Activated CD8-positive, alpha-beta memory T cell treated with anti-CD3 and anti-CD28 coated beads, Interleukin-2, amount 50 U/mL, for 24 hours (primary cell): ENCODE data around the gene ACTR1A.
A peak's percentile ranks its signal among the peaks of the same experiment; 100 is the strongest.

Experiments used
- DNase-seq: peaks from one replicate; pipeline ENCODE4 v3.0.0-alpha.2; 2020; ENCODE audit errors: extremely low read depth

ACTR1A gene

DNA sequence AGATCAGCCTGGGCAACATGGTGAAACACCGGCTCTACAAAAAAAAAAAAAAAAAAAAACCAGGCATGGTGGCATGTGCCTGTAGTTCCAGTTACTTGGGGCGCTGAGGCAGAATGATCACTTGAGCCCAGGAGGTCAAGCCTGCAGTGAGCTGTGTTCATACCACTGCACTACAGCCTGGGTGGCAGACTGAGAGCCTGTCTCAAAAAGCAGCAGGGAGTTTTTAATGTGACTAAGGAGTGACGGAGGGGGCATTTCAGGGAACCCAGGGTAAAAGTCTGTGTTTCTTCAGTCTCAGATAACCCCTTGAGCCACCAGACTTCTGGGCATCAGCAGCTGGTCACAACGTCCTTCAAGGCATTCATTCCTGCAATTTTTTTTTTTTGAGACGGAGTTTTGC is 49.0 kb downstream of the ACTR1A start:
- DNase-seq: no peak

DNA sequence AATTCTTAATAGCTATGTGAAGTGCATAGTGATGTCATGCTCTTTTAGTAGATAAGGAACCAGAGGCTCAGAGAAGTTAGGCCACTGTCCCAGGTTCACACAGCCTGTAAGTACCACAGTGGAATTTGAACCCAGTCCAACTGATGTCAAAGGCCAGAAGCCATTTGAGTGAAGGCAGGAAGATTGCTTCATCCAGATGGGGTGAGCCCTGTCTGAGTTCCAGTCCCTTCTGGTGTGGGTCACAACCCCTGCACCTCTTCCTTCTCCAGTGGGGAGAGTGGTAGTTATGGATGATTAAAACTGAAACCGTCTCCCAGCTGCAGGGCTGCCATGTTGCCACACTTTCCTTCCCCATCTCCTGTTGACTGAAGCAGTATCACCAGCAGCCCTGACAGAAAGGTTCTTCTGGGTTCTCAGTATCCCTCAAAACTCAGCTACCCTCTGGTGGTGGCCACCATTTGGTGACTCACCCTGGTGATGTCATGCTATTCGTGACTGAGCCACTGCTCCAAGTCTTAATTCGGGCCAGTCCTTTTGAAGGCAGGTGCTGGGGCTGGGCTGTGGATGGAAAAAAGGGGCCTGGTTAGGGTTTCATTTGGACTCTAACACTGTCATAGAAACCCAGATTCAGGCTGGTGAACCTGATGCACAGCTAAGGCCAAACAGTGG is 49.7 kb downstream of the ACTR1A start:
- peak; percentile 35 for DNase-seq

DNA sequence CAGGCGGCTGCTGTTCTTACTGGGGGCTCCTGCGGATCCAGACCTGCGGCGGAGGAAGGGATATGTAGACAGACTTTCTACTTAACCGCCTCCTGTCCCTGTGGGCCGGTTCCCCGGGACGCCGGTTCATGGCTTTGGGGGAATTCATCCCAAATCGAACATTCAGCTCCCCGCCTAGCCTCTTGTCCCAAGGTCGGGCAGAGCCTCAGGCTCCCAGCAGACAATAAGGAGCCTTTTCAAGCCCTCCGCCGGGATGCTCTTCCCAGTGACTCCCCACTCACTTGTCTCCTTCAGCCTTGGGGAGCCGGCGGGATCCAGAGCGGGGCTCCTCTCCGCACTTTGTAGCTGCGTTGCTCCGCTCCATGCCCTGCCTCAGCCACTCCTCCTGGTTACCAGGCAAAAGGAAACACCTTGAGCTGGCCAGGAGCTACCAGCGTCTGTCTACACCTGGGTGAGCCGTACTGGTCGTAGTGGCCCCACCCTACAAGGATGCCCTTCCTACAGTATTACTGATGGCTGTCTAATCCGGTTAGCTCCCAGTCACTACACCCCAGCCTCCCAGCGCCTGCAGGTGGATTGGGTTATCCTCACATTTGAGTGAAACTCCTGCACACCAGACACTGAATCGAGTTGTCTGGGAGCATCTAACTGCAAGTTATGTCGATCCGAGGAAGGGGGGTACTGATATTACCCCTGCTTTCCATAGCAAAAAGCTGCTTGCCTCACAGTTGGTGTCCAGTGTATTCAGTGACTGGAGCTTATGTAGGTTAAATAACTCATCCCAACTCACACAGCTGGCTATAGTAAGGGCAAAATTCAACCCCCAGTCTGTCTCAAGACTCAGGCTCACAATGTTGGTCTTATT is 51.2 kb downstream of the ACTR1A start, which contains the start of gene C10orf95:
TSS of gene C10orf95 (minus strand) at position 439 of the 865 bp plus-strand sequence. CDS start 450 bp downstream, outside the sequence.
- DNase-seq: no peak

DNA sequence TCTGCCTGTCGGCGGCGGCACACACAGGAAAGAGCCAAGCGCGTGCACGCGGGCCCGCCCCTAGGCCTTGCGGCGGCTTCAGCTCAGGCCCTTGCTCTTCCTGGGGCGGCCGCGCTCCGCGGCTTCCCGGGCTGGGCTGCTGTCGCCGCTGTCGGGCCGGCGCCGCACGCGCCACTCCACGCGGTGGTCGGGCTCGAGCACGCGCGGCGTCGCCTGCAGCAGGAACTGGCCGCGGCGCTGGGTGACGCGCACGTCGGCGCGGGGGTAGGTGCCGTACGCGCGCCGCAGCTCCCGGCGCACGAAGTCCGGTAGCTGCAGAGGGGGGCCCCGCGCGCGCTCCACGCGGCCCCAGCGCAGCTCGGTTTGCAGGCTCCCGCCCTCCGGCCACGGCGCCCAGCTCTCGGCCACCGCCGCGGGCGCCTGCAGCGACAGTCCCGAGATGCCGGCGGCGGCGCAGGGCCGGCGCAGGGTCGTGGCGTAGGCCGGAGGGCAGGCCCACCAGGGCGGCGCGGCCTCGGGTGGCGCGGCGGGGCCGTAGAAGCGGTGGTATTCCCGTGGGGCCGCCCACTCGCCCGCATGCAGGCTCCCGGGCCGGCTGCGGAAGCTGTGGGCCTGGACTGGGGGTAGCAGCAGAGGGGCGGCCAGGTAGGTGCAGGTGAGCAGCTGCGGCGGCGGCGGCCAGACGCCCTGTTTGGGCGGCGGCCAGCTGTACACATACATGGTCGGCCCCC is 52.0 kb downstream of the ACTR1A start:
- DNase-seq: peak; percentile 44

DNA sequence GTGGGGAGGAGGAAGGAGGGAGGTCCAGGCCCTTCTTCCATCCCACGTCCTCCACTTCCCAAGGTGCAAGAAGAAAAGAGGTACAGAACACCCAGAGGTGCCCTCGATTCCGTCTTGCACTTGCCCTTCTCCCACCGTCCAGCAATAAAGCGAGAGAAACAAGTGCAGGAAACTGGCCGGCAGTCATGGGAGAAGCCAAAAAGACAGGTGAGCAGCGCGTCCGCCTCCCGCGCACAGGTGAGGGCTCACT is 52.5 kb downstream of the ACTR1A start:
- no peak for DNase-seq

DNA sequence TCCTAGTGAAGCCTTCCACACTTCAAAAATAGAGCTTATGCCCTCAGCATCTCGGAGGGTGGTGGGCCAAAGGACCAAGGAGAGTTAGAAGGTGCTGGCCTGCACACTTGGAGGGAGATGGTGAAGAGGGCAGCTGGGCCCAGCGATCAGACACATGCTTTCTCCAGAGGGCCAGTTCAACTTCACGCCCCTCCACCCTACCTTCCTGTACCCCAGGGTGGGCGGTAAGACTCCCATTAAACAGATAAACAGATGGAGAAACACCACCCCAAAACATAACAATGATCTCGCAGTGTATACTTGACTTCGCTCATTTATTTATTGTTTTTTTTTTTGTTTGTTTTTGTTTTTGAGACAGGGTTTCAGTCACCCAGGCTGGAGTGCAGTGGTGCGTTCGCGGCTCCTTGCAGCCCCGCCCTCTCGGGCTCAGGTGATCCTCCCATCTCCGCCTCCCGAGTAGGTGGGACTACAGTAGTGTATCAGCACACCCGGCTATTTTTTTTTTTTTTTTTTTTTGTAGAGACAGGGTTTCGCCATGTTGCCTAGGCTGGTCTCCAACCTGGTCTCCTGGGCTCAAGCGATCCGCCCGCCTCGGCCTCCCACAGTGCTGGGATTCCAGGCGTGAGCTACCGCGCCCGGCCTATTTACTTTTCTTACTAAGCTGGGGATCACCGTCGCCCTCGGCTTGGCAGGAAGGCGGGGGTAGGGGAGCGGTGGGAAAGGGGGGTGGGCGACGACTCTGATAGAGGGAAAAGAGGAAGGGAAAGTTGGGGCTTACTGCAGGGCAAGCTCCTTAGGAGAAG is 53.0 kb downstream of the ACTR1A start:
- peak; percentile 65 for DNase-seq

DNA sequence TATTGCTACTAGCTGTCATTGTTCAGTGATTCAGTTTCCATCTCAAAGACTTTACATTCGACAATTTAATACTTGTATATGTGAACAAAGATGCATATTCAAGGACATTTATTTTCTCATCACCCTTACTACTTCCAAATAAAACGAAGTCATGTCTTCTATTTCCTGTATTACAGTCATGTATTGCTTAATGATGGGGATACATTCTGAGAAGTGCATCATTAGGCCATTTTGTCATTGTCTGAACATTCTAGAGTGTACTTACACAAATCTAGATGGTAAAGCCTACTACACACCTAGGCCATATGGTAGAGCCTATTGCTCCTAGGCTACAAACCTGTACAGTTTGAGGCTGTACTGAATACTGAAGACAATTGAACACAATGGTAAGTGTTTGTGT is 57.7 kb downstream of the ACTR1A start:
- no peak for DNase-seq

DNA sequence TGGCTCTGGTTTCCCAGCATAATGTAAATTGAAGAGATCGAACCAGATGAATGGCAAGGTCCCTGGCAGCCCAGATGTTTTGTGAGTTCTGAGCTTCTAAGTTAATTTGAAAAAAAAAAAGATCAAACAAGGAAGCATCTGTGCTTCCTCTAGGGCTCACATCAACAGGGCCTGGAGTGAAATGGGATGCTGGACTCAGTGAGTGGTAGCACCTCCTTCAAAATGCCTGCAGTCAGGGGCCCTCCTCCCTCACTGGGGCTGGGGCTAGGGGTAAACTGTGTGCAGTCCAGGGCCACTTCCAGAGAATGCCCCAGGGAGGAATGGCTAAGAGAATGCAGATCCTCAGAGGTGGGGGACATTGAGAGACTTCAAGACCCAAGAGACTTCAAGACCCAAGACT is 64.1 kb downstream of the ACTR1A start:
- DNase-seq: no peak

DNA sequence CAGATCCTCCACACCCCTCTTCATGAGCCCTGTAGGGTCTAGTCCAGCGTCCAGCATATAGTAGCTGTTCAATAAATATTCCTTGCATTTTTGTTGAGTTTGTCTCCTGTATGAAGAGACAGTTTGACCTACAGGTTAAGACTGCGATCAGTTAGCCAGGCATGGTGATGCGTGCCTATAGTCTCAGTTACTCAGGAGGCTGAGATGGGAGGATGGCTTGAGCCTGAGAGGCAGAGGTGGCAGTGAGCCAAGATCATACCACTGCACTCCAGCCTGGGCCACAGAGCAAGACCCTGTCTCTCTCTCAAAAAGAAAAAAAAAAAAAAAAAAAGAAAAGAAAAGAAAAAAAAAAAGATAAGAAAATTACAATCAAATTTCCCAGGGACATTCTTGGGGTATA is 65.0 kb downstream of the ACTR1A start:
- DNase-seq: no peak

DNA sequence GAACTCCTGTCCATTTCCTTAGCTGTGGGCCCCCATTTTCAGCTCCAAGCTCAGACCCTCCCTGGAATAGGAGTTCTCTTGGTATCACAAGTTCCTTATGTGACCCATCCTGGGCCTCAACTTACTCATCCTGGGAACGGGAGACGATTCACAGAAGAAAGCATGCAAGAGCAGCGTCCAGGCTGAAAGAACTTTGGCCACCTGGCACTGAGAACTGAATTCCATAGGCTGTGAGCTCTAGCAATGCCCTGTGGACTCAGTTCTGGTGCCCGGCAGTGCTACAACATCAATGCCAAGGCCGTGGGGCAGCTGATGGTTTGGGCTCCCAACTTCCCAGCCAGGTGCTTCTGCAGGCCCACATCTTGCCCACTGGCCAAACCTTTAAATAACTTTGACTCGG is 66.2 kb downstream of the ACTR1A start:
- no peak for DNase-seq

DNA sequence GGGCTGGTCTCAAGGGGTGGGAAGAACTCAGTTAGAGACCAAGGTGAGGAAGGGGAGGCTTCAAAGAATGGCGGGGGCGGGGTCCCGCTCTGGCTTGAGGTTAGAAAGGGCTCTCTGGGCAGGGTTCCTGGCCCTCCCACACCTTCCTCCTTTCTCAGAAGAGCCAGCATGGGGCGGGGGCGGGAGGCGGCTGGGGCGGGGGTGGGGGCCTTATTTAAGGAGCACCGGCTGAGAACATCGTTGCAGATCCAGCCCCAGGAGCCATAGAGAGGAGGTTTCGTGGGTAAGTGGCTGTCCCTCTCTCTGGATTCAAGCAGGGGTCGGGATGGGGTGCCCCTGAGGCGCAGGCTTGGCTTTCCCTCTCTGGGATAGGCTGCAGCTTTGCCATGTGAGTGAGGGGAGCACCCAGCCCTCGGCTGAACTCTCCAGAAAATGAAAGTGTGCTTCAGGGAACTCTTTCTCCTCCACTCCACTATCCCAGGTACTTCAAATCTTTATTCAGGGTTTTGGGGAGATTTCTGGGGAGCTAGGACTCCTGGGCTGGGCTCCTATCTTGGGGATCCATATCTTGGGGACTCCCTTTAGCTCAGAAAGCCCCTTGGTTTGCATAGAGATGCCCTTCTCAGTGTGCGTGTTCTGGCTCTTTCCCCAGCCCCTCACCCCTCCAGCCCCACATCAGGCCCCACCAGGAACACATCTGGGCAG is 66.8 kb downstream of the ACTR1A start:
- no peak for DNase-seq

DNA sequence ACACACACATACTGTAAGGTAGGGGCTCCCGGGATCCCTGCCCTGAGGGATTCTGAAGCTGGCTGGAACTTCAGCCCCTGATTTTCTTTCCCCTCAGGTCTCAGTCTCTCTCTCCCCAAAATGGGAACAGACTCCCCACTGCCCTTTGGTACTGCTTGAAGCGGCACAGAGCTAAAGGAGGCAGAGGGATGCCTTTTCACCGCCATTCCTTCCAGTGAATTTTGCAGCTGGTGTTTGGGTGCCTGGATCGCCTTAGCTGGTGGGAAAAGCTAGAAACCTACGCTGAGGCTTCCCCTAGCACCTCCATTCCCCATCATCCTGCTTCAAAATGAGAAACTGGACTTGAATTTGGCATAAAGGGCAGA is 67.4 kb downstream of the ACTR1A start:
- DNase-seq: no peak

DNA sequence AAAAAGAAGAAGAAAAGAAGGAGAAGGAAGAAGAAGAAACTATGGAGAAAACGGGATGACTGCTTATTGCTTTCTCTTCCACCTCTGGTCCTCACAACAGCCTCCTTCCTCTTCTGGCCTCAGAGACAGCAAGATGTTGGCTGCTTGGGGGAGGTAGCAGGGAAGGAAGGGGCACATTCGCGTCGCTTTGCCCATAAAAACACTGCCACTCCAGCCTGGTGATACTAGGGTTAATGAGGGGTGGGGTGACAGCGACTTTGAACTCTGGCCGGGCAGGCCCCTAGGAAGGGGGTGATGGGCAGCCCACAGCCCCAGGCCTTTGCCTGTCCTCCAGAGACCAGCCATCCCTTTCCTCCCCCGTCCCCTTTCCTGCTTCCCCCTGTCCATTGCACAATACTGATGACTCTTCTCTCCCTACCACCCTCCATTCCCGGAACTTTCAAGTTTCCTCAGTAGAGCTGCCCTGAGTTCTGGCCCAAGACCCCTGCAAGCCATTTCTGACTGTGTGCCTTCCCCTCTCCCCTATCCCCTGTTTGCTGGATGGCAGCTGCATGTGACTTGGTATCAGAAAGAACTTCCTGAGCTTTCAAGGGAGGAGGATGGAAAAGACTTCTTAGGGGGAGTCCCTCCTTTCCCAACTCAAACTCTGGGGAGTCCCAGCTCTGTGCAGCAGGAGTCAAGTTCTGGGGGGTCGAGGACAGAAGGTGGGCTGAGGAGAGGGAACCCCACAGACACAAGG is 67.9 kb downstream of the ACTR1A start:
- no peak for DNase-seq

DNA sequence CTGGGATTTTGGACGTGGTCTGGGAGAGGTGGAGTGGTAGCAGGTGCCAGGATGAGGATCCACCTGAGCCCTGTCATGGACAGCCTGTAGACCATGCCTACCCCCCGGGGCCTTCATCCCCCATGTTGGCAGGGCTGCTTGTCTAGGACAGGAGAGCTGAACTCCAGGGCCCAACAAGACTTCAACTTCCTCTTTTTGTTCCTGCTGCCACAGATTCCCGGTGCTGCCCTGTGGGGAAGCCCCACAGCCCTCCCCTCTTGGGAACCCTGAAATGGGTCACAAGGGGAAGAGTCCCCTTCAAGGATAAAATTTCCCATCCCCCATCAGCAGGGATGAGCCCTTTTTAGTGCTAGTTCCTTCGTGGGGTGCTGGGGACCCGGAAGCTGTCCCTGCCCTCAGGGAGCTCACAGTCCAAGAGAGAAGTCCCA is 68.9 kb downstream of the ACTR1A start:
- no peak for DNase-seq

DNA sequence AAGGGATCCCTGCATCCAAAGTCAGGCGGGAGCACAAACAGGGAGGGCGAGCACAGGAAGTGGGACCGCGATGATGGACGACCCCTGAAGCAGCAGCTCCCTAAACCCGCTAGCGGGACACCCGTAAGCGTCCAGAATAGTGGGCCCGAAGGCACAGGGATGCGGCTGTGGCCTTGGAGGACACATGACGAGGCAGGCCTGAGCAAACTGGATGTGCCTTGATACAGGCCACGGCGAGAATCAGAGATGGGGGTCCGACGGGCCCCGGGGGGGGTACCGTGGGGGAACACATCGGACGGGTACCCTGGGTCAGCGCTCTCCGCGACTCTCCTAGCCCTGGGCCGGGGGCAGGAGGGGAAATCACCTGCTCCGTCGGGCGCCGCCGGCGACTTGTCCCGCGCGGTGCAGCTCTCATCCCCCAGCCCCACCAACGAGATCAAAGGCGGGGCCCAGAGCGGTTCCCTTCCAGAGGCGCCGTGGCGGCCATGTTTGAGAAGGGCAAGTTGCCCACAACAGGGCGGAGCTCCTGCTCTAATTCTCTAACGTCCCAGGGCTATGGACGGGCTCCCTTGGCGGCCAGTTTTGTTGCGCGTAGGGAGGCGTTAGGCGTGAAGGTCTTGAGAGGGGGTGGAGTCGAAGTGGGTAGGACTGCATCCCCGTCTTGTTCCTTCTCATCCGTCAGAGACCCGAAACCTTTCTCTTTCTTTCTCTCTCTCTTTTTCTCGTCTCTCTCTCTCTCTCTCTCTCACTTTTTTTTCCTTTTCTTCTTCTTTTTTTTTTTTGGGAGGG is 70.2 kb downstream of the ACTR1A start, which contains the start of gene CUEDC2:
TSS of gene CUEDC2 (minus strand) at position 413 of the 789 bp plus-strand sequence. CDS start 7,386 bp downstream, outside the sequence.
- DNase-seq: peak; percentile 90

DNA sequence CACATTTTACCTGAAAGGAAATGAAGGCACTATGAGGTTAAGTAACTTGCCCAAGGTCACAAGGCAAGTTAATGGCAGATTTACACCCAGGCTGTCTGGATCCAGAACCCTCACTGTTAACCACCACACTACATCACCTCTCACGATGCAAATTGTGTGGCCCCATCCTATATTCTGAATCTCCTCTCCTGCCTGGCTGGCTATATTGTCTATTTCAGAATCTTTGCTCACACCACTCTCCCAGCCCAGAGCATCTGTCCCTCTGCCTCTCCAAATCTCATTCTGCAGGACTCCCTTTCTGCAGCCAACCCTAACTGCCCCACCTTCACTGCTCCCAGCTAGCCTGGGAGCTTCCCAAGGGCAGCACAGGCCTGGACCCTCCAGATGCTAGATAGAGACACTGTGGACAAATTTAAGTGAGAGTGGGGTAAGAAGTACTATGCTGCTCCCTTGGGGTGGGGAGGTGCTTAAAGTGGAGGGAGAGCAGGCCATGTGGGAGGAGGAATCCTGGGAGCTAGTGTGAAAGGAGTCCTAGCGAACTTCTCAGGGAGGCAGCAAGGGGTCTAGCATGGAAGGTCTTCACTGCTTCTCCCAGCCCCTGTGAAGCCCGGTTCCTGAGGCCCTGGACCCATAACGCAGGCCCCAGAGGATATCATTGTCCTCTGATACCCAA is 70.9 kb downstream of the ACTR1A start:
- DNase-seq: no peak

DNA sequence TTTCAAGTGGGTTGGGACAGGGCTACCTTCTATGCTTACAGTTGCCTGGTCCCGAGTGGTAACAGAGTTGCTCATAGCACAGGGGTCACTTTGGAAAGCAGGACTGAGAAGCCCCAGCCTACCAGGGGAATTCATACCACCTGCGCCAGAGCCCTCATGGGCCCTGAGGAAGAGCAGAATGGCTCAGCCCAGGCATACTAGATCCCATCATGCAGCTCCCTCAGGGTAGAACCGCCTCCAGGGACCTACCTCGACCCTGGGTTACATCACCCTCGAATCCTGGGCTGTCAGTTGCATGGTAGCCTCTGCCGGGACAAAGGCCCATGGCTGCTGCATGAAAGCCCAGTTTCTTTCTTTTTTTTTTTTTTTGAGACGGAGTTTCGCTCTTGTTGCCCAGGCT is 73.0 kb downstream of the ACTR1A start:
- DNase-seq: no peak
